Ramos (cell line): ENCODE data around the gene TIGD7.

ENCODE experiments used
- in situ Hi-C: fragments of 300-500 bp; cut with MboI; formaldehyde crosslinking; loops from one replicate; pipeline ENCODE4 v1.14.3; 2022; ENCODE audit warnings: low sequenced_read_pairs; ENCODE audit not compliant: unreplicated experiment

Gene TIGD7

GRCh38 chr16:3249451-3249850, 55.8 kb downstream of the TIGD7 start:
- in situ Hi-C loops, result no loop called here

- in situ Hi-C loops, result no loop called here
These were observed 56.2 kb downstream of the TIGD7 start for GRCh38 chr16:3249020-3249419.
